A204.1 (cell line): ENCODE data around the gene FERMT1.
A peak's percentile ranks its signal among the peaks of the same experiment; 100 is the strongest.

ENCODE experiments used
- FAIRE-seq: peaks from 2 replicates; lab custom pipeline; 2012; peaks lifted over from hg19 to GRCh38; lab: Jason Lieb, UNC

The FERMT1 gene, protein sequence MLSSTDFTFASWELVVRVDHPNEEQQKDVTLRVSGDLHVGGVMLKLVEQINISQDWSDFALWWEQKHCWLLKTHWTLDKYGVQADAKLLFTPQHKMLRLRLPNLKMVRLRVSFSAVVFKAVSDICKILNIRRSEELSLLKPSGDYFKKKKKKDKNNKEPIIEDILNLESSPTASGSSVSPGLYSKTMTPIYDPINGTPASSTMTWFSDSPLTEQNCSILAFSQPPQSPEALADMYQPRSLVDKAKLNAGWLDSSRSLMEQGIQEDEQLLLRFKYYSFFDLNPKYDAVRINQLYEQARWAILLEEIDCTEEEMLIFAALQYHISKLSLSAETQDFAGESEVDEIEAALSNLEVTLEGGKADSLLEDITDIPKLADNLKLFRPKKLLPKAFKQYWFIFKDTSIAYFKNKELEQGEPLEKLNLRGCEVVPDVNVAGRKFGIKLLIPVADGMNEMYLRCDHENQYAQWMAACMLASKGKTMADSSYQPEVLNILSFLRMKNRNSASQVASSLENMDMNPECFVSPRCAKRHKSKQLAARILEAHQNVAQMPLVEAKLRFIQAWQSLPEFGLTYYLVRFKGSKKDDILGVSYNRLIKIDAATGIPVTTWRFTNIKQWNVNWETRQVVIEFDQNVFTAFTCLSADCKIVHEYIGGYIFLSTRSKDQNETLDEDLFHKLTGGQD

GRCh38 chr20:6122873-6123648, at the start of gene FERMT1:
Gene FERMT1 (minus strand): TSS chr20:6123030. CDS start chr20:6119554, 3,476 bp downstream.
- FAIRE-seq: no peak

DNA sequence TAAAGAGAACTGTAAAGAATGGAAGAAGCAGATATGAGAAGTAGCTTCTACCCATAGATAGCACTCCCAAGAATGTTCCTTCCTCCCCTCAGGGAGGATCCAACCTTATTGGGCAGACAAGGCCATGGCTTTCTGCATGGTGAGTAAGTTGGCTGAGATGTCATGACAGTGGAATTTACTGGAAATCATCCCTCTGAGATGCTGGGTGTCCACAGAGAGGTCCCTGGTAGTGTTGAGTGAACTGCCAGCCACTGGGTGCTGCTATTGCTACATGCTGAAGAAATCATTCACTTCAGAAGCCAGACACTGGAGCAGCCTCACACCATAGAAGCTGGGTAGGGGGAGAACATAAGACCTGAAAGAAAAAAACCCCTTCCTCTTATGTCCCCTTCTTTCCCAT, 46.4 kb upstream of the FERMT1 start:
- FAIRE-seq: no peak

GRCh38 chr20:6168204-6168603, 45.4 kb upstream of the FERMT1 start:
- FAIRE-seq: no peak

DNA sequence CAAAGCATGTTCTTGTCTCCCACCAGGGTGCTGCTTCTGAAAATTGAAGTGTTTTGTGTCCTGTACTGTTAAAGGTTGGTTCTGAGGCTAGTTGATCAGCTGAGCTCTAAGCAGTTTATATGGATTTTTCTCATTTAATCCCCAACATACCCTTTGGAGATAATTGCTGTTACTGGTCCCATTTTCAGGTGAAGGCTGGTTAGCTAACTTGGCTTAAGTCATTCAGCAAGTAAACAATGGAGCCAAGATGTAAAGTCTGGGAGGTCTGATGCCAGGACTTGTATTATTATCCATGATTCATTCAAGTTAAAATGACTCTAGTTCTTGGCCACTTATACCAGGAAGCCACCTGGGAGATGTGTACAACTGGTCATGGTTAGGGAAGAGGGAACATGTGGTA, 42.5 kb upstream of the FERMT1 start:
- no peak for FAIRE-seq

DNA sequence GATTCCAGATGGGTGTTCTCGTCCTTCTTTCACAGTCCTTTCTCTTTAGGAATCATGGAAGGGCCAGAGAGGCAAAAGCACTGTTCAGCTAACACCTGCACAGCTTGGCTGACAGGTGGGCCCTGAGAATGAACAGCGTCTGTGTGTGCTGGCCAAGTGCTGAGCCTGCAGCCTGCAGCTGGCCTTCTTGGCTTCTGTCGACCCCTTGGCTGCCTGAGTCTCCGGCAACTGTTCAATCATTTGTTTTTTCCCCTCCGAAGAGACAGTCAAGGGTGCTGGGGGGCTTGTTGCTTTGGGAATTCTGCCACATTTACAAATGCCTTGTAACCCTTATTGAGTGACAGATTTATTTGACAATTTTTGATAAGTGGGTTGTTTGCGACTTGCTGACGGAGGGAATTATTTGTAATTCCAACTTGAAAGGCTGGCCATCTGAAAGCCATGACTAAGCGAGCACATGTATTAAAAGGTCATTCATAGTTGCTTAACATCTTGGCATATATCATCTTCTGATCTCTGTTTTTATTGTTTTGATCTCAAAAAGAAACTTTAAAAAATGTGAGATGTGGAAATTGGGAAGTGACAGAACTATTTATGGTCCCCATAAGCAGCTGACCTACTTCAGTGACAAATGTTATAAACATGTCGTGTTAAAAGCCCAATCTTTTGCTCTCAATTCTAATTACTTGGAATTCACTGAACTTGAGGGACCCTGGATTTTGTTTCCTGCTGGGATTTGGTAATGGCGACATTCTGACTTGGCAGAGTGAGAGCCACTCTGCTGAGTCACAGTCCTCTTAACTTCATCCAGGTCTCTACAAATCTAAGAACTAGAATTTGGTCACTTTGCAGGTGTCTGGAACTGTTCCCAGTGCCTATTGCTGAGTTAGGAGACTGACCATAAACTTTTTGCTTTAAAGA, 41.9 kb upstream of the FERMT1 start:
- no peak for FAIRE-seq

- FAIRE-seq: no peak
Observed at GRCh38 chr20:6160736-6161135, 37.9 kb upstream of the FERMT1 start.

GRCh38 chr20:6157345-6157744, 34.5 kb upstream of the FERMT1 start:
- FAIRE-seq: no peak

- no peak for FAIRE-seq
Observed at GRCh38 chr20:6152777-6153176, 29.9 kb upstream of the FERMT1 start.

- FAIRE-seq: no peak
Observed at GRCh38 chr20:6148073-6148472, 25.2 kb upstream of the FERMT1 start.

- FAIRE-seq: peak; percentile 96
Observed at GRCh38 chr20:6142348-6142993, 19.6 kb upstream of the FERMT1 start.

DNA sequence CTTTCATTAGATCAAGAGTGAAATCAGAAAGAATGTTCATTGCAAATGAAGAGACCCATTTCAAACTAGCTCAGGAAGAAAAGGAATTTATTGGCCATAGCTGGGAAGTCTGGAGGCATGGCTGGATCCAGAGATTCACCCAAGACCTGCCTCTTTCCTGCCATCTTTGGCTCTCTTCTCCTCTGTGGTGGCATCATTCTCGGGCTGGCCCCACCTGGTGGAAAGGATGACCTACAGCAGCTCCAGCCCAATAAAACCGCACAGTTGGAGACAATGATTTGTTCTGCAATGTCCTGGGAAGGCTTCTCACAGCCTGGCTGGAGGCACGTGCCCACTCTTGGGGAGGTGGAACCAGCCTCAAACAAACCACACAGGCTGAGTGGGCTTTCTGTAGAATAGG, 18.1 kb upstream of the FERMT1 start:
- FAIRE-seq: no peak

DNA sequence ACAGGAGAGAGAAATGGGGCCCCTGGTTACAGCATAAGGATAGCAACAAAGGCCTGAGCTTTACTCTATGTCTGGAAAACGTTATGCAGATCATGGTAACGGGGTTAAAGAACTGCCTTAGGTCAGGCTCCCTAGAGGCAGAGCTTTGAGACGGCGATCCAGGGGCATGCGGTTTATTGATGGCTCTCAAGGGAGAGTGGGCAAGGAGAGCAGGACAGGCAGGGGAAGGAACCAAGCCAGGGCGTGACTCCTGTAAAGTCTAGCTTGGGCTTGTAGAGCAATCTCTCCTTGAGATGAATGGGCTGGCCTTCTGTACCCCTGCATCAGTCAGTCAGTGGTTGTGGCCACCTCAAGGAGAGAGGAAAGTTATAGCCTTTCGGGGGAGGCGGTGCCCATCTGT, 12.5 kb upstream of the FERMT1 start:
- FAIRE-seq: no peak

GRCh38 chr20:6134592-6134991, 11.8 kb upstream of the FERMT1 start:
- no peak for FAIRE-seq

- no peak for FAIRE-seq
Observed at GRCh38 chr20:6130045-6130444, 7.2 kb upstream of the FERMT1 start.

DNA sequence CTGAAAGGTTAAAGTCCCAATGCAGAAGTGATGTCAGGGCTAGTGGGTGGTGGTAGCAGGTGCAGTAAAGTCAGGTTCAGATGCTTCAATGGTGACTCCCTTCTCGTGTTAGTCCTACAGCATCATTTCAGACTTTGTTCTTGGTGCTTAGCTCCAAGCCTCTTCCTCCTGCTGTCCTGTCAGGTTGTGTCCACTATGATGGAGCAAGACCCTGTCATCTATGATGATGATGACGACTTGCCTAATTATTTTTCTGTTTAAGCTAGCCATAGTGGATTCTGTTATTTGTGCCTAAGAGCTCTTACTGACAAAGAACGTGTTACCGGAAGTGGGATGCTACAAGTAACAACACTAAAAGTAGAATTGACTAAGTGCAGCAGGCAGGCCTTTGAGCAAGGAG, 5.0 kb upstream of the FERMT1 start:
- FAIRE-seq: no peak

DNA sequence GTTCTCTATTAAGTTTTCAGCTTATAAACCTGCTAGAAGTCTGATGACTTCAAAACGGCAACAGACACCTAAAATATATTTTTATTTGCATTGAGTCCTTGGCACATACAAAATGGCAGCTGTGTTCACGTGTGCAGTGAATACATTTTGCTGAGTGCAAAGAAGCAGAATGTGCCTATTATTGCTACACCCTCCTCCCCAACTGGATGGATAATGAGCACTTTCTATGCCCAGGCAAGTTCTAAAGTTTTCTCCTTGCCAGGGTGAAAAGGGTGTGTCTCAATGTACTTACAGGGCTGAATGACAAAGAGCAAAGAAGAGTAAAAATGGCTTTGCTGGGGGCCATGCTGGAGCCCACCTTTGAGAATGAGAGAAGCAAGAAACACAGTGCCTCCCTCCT, 4.0 kb upstream of the FERMT1 start:
- FAIRE-seq: no peak

DNA sequence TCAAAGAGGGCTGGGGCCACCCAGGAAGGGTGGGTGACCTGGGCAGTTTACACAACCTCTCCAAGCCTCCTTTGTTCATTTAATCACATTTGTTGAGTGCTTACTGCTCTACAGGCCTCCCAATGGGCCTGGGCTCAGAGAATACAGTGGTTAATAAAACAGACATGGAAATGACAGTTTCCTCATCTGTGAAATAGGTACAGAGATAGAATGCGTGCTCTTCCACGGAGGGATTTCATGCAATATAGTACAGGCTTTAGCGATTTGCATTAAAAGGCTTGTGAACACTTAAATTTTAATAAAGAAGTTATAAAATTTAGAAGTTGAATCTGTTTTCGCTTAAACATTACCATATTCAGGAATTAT, 802 bp upstream of the FERMT1 start:
- no peak for FAIRE-seq

DNA sequence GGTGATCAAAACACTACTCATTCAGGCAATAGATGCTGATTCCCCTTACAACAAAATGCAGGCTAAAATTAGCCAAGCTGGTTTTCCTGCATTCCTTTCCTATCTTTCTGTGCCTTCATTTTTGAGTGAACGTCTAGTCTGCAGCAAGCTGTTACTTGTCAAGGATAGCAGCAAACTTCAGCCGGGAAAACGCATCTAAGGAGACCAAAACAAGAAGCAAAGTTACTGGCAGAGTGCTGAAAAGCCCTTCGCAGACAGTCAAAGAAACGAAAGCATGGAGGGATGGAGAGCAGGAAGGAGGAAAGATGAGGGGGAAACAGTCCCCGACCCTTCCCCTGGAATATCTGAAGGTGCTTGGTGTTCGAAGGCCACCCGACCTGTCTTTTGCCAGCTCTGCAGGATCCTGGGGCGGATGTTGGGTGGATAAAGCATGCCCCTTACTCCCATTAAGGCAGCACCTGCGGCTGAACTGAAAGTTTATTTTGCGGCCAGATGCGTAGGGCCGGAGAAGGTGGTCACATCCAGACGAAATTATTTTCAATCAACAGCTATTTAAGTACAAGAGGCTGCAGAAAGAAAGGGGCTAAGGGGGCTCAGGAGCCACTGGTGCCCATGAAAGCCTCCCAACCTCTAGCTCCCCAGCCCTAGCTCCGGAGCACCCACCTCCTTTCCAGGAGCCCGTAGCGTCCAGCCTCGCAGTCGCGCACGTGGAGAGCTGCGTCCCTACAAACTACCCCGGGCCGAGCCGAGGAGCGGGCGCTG, 538 bp downstream of the FERMT1 start:
- FAIRE-seq: no peak

DNA sequence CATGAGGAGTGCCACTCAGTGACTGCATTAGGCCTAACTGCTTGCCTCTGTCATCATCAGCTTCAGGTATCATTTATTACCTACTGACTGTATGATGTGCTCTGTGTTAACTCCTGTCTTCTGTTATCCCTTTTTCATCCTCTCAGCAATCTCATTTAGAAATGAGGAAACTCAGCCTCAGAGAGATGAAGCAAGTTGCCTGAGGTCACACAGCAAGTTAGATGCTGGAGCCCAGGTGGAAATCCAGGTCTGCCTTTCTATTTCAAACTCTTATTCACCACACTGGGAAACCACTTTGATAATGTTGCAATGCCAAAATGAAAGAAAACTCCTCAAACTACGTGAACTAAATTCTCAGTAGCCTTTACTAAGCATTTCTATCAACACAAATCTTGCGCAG, 1.3 kb downstream of the FERMT1 start:
- no peak for FAIRE-seq

DNA sequence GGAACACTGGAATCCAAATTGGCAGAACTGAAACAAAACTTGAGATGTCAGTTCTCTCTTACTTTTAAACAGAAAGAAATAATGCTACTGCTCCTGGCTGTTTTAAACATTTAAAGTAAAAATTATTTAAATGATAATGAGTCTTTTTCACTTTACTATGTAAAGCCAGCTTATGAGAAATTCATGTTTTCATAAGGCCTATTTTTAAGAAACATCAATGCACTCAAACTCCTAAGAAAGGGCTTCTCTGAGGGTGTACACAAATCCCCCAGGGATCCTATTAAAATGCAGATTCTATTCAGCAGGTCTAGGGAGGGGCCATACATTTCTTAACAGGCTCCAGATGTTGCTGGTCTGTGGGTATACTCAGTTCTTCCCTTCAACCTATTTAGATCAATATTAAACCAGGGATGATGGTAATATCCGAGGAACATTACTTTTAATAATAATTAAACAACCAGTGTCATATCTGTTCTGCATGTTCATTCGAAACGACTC, 2.3 kb downstream of the FERMT1 start:
- FAIRE-seq: no peak

DNA sequence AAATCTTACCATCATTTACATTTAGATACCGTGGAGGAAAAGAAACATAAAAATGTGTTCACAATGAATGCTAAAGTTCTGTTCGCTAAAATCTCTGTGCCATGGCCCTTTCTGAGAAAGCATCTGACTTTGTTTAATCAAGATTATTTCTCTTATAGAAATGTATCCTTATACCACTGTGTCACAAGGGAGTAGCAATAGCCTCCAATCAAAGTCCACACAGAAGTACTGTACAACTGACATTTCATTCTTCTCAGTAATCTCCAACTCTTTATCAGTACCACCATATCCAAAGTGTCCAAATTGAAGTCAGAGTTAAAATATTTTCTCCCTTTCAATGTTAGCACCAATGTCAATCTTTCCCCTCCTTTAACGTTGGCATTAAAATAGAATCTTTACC, 6.1 kb downstream of the FERMT1 start:
- no peak for FAIRE-seq
